Measurements from ENCODE around the gene SLC26A4. TPM values are rescaled to one million over a fixed set of nuclear protein-coding genes. Genes with fewer than 3 reads are reported as not detected.
A peak's percentile ranks its signal among the peaks of the same experiment; 100 is the strongest.

The SLC26A4 gene
- total RNA-seq, 1 experiment from 2014 or later = not detected

- TF ChIP-seq EZH2phosphoT487 (IDR thresholded peaks at IDR 0.05; ENCODE audit: borderline replicate concordance, low read length) (no peak), CTCF (conservative IDR thresholded peaks at IDR 0.05; ENCODE audit: low read depth, low read length) (no peak), EZH2 (IDR thresholded peaks at IDR 0.05; ENCODE audit: low read length, unreplicated experiment) (no peak)
- no TSS peak for BruUV-seq (replicated peaks)
- no peak overlapping the region for H3K4me3 ChIP-seq (ENCODE audit: low read length)
- no peaks in the 10 kb centered on the region for H3K9me2 ChIP-seq (replicated peaks; ENCODE audit: low read length)
- no peaks in the 10 kb centered on the region for H3F3A ChIP-seq (ENCODE audit: low read length, unreplicated experiment)
- no peaks in the 10 kb centered on the region for H3K79me2 ChIP-seq (ENCODE audit: low read length)
- H3K9me3 ChIP-seq (ENCODE audit: low read length) = no peaks in the 10 kb centered on the region
- no peak overlapping the region for H3K4me2 ChIP-seq (ENCODE audit: low read length)
- intact Hi-C loops (cut with micrococcal nuclease) = no loop called here
- no peak for ATAC-seq
- POLR2A ChIA-PET (ENCODE audit: unreplicated experiment) = no interaction called here
- H3K9ac ChIP-seq (ENCODE audit: low read length) = no peak overlapping the region
- CTCF ChIA-PET = no interaction called here
- no peaks in the 10 kb centered on the region for H4K20me1 ChIP-seq (ENCODE audit: low read length)
- H3K27ac ChIP-seq (ENCODE audit: low read length) = no peak overlapping the region
- H3K4me1 ChIP-seq (ENCODE audit: insufficient read depth, low read length) = peaks cover 7% of the 10 kb centered on the region; the same call in 1 of the 2 replicates
- no peaks in the 10 kb centered on the region for H3K36me3 ChIP-seq (ENCODE audit: low read depth, low read length)
- DNase-seq = no peak
- no peak overlapping the region for H2AFZ ChIP-seq (ENCODE audit: low read length)
- H3K27me3 ChIP-seq (ENCODE audit: low read length) = no peaks in the 10 kb centered on the region
These were observed 26.3 kb downstream of the SLC26A4 start for GRCh38 chr7:107686816-107687387.

- H3K27me3 ChIP-seq (ENCODE audit: low read length) = no peaks in the 10 kb centered on the region
- TF ChIP-seq CTCF (conservative IDR thresholded peaks at IDR 0.05; ENCODE audit: low read depth, low read length) = no peak
- TF ChIP-seq EZH2phosphoT487 (IDR thresholded peaks at IDR 0.05; ENCODE audit: borderline replicate concordance, low read length) = no peak
- no peak for TF ChIP-seq EZH2 (IDR thresholded peaks at IDR 0.05; ENCODE audit: low read length, unreplicated experiment)
- POLR2A ChIA-PET (ENCODE audit: unreplicated experiment) = no interaction called here
- BruUV-seq (replicated peaks) = no TSS peak
- H2AFZ ChIP-seq (ENCODE audit: low read length) = no peak overlapping the region
- H3K9ac ChIP-seq (ENCODE audit: low read length) = no peak overlapping the region
- H3K9me2 ChIP-seq (replicated peaks; ENCODE audit: low read length) = no peaks in the 10 kb centered on the region
- no peaks in the 10 kb centered on the region for H3K79me2 ChIP-seq (ENCODE audit: low read length)
- ATAC-seq = peak; percentile 56
- H3K4me2 ChIP-seq (ENCODE audit: low read length) = no peak overlapping the region
- intact Hi-C loops (cut with micrococcal nuclease) = no loop called here
- CTCF ChIA-PET = no interaction called here
- no peaks in the 10 kb centered on the region for H4K20me1 ChIP-seq (ENCODE audit: low read length)
- no peak overlapping the region for H3K4me3 ChIP-seq (ENCODE audit: low read length)
- peaks cover 9% of the 10 kb centered on the region for H3K4me1 ChIP-seq (ENCODE audit: insufficient read depth, low read length)
- H3K27ac ChIP-seq (ENCODE audit: low read length) = no peak overlapping the region
- H3K9me3 ChIP-seq (ENCODE audit: low read length) = no peaks in the 10 kb centered on the region
- DNase-seq = peak; percentile 67
- no peaks in the 10 kb centered on the region for H3F3A ChIP-seq (ENCODE audit: low read length, unreplicated experiment)
- no peaks in the 10 kb centered on the region for H3K36me3 ChIP-seq (ENCODE audit: low read depth, low read length)
These were observed 27.0 kb downstream of the SLC26A4 start for GRCh38 chr7:107687656-107688055.

DNA sequence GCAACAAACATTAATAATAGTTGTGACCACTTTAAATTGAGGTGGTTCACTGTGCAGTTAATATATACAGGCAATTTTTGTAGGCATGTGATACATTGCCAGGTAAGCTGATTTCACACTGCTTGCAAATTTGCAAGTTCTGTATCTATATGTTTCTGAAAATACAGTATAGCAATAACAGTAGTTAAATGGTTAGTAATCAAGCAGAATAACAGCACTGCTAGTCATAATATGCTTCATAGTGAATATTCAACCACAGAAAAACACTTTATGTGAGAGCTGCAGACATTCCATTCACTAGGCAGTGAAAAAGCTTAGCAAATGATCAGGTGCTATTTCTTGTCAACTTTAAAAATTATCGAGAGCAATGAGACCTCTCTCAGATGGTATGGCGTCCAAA is 28.9 kb downstream of the SLC26A4 start:
- POLR2A ChIA-PET (ENCODE audit: unreplicated experiment) = no interaction called here
- intact Hi-C loops (cut with micrococcal nuclease) = no loop called here
- H3K79me2 ChIP-seq (ENCODE audit: low read length) = no peaks in the 10 kb centered on the region
- no peak overlapping the region for H3K4me2 ChIP-seq (ENCODE audit: low read length)
- no peaks in the 10 kb centered on the region for H3K27me3 ChIP-seq (ENCODE audit: low read length)
- no TSS peak for BruUV-seq (replicated peaks)
- H3K9me2 ChIP-seq (replicated peaks; ENCODE audit: low read length) = no peaks in the 10 kb centered on the region
- H3K36me3 ChIP-seq (ENCODE audit: low read depth, low read length) = no peaks in the 10 kb centered on the region
- no peaks in the 10 kb centered on the region for H3F3A ChIP-seq (ENCODE audit: low read length, unreplicated experiment)
- no peak overlapping the region for H2AFZ ChIP-seq (ENCODE audit: low read length)
- H3K9me3 ChIP-seq (ENCODE audit: low read length) = no peaks in the 10 kb centered on the region
- H3K4me3 ChIP-seq (ENCODE audit: low read length) = no peak overlapping the region
- H3K27ac ChIP-seq (ENCODE audit: low read length) = no peak overlapping the region
- peaks cover 13% of the 10 kb centered on the region for H3K4me1 ChIP-seq (ENCODE audit: insufficient read depth, low read length)
- H3K9ac ChIP-seq (ENCODE audit: low read length) = no peak overlapping the region
- CTCF ChIA-PET = no interaction called here
- ATAC-seq = no peak
- DNase-seq = no peak
- TF ChIP-seq CTCF (conservative IDR thresholded peaks at IDR 0.05; ENCODE audit: low read depth, low read length) (no peak), EZH2phosphoT487 (IDR thresholded peaks at IDR 0.05; ENCODE audit: borderline replicate concordance, low read length) (no peak), EZH2 (IDR thresholded peaks at IDR 0.05; ENCODE audit: low read length, unreplicated experiment) (no peak)
- no peaks in the 10 kb centered on the region for H4K20me1 ChIP-seq (ENCODE audit: low read length)
